Endometrium (tissue), 2 donors: ENCODE measurements around the gene LHFPL3.
"Not testable (repeated sequence)": the region's sequence is repeated elsewhere in the genome, so short reads cannot be mapped to it uniquely, and the experiment has no call there.

ENCODE experiments used
- FAIRE-seq: peaks from 2 replicates; lab custom pipeline; 2012; peaks lifted over from hg19 to GRCh38; lab: Jason Lieb, UNC
- donor health status: control.
- donor health status: control.

LHFPL3 gene

DNA sequence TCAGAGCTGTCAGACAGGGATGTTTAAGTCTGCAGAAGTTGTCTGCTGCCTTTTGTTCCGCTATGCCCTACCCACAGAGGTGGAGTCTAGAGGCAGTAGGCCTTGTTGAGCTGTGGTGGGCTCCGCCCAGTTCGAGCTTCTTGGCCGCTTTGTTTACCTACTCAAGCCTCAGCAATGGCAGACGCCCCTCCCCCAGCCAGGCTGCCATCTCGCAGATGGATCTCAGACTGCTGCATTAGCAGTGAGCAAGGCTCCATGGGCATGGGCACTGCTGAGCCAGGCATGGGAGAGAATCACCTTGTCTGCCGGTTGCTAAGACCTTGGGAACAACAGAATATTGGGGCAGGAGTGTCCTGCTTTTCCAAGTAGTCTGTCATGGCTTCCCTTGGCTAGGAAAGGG is 267.2 kb downstream of the LHFPL3 start:
- not testable (repeated sequence) for FAIRE-seq

DNA sequence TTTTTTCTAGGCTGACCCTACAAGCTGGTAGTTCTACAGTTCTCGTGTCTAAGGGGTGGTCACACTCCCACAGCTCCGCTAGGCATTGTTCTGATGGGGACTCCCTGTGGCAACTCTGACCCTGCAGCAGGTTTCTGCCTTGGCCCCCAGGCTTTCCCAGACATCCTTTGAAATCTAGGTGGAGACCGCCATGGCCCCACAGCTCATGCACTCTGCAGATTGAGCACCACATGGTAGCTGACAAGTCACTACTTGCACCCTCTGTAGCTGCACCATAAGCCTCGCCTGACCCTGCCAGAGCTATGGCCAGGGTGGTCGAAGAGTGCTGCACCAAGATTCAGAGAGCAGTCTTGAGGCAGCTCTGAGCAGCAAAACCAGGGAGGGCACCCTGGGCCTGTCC is 275.6 kb downstream of the LHFPL3 start:
- FAIRE-seq = no peak

- FAIRE-seq = no peak
Observed at GRCh38 chr7:104604706-104605105, 276.3 kb downstream of the LHFPL3 start.

GRCh38 chr7:104621321-104621720 is 292.9 kb downstream of the LHFPL3 start:
- no peak for FAIRE-seq

DNA sequence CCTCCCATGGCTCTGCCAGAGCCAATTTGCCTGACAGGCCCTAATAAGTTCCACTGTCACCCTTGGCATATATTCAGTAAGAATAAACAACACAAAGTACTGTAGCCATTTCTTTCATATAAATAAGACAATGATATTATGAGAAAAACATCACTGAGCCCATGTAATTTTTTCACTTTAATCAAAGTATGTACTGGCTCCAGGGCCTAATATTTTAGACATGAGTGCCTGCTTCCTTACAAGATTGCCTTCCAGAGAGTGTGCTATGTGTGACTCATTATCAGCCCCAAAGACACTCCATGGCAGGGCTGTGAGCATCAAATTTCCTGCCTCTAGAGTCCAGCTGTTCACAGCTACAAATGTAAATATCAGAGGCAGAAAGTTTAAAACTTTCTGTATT is 297.6 kb downstream of the LHFPL3 start:
- FAIRE-seq = no peak

DNA sequence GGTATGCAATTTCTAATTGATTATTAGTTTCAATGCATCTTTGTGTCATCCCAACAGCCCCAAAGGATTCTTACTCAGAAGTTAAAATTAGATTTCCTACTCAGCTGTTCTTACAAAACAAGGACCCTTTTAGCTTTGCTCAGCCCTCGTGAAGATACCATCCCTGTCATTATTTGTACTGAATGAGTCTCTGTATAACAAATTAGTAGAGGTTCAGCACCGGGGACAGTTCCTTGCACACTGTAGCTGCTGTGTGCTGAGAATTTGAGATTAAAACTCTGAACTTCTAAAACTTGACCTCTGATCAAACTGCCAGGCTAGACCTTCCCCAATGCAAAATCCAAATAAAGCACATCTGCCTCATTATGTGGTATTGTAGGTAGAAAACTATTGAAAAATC is 299.1 kb downstream of the LHFPL3 start:
- no peak for FAIRE-seq

DNA sequence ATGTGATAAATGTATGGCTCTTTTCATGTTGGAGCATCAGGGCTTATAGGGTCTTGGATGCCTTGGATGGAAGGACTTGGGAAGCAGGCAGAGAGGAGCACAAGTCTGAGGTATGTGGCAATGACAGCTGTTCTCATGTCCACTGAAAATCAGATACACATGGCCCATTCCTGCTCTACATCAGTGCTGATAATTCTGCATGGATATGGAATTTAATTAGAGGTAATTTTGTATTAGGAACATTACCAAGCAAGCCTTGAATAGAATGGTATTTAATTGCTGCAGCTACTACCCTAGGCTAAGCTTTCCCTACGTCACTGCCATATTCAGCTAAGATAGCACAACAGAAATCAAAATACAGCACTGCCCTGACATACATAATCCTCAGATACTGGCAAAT is 299.6 kb downstream of the LHFPL3 start:
- no peak for FAIRE-seq

DNA sequence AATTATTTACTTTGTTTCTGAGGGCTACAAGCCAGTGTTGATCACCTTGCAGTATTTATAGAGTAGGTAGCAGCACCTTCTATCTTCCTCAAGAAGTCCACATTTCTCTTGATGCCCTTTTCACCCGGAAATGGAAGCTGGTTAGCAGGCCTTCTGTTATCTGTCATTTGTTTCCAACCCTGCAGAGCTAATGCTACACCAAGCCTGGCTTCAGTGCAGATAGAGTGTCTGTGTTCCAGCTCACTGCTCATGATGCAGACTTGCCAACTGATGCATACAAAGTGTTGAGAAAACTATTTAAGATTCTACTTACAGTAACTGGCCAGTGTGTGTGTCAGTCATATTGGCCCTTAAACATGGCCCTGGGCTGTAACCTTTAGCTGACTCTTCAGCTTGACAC is 301.0 kb downstream of the LHFPL3 start:
- no peak for FAIRE-seq

- no peak for FAIRE-seq
Observed at GRCh38 chr7:104640506-104640905, 312.1 kb downstream of the LHFPL3 start.

GRCh38 chr7:104642560-104642959 is 314.2 kb downstream of the LHFPL3 start:
- no peak for FAIRE-seq

DNA sequence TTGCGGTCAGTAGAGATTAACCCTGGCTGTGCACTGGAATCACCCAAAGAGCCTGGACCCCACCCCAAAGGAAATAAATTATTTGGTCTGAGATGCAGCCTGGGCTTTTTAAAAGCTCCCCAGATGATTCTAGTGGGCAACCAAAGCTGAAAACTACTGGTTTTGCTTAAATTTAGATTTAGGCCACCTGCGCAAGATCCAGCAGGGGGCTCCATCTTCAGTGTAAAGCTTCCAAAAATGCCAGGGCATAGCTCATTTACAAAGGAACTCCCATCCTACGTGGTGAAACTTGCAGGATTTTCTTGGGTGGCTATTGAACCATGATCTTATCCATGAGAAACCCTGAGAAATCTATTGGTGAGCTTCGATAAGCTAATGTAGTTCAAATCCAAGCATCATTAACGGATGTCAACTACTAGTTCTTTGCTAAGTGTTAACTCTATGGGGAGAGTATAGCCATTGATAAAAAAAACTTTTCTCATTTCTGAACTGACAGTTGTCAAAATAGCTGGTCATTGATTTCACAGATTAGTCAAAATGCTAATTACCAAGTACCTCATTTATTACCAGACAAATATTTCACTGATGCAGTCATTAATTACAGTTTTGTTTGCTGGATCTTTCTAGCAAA is 315.3 kb downstream of the LHFPL3 start:
- no peak for FAIRE-seq

GRCh38 chr7:104650991-104651640 is 322.7 kb downstream of the LHFPL3 start:
- no peak for FAIRE-seq

DNA sequence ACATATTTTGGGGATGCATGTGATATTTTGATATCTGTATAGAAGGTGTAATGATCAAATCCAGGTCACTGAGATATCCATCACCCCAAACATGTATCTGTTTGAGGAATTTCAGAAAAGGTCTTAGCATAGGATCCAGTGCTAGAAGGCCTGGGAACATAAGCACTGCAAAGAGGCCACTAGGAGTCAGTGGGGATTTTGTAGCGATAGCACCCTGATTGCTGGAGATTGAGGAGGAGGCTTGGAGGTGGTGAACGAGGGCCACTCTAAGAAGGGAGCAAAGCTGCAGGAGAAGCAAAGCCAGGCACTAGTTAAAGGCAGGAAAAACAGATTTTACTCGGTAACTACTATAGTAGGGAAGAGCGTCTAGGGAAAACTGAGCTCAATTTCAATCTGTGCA is 324.0 kb downstream of the LHFPL3 start:
- no peak for FAIRE-seq

GRCh38 chr7:104652865-104653264 is 324.5 kb downstream of the LHFPL3 start:
- FAIRE-seq = no peak

- FAIRE-seq = no peak
Observed at GRCh38 chr7:104653825-104654401, 325.5 kb downstream of the LHFPL3 start.

- no peak for FAIRE-seq
Observed at GRCh38 chr7:104655592-104655991, 327.2 kb downstream of the LHFPL3 start.

- FAIRE-seq = no peak
Observed at GRCh38 chr7:104656467-104656866, 328.1 kb downstream of the LHFPL3 start.

DNA sequence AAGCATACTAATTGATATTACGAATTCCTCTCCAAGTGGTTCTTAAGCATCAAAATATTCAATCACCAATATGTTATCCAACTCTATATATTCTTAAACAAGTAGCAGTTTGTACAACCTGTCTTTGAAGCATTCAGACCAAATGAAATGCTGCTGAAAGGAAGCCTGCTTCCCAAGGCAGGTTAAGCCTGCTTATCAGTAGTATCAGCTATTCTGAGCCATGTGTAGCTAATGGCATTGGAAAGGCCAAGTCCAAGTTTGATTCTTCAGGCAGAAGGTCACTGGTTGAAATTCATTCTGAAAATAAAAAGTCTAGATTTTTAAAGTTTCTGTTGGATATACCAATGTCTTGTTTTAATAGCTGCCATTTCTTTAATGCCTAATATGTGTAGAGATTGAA is 328.7 kb downstream of the LHFPL3 start:
- FAIRE-seq = no peak

DNA sequence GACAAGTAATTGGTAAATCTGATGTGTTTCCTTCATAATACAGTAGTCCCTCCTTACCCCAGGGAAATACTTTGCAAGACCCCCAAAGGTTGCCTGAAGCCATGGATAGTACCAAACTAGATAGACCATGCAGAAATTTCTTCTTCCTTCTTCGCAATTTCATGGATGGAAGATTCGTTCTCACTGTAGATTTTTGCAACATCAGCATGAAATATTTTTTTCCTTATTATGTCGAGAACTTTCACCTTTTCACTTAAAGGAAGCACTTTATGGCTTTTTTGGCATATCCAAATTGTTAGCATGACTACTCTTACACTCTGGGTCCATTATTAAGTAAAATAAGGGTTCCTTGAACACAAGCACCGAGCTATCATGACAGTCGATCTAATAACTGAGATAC is 333.2 kb downstream of the LHFPL3 start:
- no peak for FAIRE-seq

GRCh38 chr7:104664648-104665047 is 336.2 kb downstream of the LHFPL3 start:
- no peak for FAIRE-seq

DNA sequence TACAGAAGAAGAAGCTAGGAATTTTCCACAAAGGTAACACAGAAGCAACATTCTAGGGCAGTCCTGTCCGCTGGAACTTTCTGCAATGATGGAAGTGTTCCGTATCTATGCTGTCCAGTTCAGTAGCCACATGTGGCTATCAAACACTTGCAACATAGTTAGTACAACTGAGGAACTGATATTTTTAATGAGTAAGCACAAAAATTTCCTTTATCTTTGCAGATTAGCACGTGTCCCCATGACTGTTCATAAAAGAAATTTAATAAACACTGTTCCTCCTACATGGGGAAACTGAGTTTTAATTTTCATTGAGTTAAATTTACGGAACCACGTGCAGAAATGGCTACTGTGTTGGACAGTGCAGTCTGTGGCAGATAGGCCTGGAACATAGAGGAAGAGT is 349.2 kb downstream of the LHFPL3 start:
- no peak for FAIRE-seq

- FAIRE-seq = no peak
Observed at GRCh38 chr7:104679085-104679484, 350.7 kb downstream of the LHFPL3 start.

- no peak for FAIRE-seq
Observed at GRCh38 chr7:104686286-104686685, 357.9 kb downstream of the LHFPL3 start.

GRCh38 chr7:104694710-104695109 is 366.3 kb downstream of the LHFPL3 start:
- FAIRE-seq = no peak
